Stimulated activated CD4-positive, alpha-beta T cell treated with anti-CD3 and anti-CD28 coated beads, Interleukin-2, amount 100 ng/mL, for 48 hours (primary cell): Measurements from ENCODE around the gene SLAMF7.

Experiments used
- DNase-seq, 2 donors: peaks; one replicate each; pipeline ENCODE4 v3.0.0-alpha.2; 2020

SLAMF7 gene

DNA sequence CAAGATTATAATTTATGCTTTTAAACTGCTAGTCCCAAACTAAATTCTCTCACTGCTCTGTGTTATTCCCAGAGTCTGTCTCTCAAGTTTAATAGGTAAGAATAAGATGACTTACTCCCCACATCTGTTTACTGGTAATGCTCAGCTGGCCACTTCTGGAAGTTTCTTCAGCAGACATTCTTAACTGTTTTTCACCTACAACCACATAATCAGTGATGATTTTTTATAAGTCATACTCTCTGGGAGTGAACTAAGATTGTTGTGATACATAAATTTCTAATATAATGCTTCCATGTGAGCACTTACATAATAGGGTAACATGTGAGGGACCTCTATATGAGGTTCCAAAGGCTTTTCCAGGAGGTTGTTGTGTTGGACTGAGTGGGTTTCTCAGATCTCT, 8.7 kb downstream of the SLAMF7 start:
- DNase-seq = no peak

DNA sequence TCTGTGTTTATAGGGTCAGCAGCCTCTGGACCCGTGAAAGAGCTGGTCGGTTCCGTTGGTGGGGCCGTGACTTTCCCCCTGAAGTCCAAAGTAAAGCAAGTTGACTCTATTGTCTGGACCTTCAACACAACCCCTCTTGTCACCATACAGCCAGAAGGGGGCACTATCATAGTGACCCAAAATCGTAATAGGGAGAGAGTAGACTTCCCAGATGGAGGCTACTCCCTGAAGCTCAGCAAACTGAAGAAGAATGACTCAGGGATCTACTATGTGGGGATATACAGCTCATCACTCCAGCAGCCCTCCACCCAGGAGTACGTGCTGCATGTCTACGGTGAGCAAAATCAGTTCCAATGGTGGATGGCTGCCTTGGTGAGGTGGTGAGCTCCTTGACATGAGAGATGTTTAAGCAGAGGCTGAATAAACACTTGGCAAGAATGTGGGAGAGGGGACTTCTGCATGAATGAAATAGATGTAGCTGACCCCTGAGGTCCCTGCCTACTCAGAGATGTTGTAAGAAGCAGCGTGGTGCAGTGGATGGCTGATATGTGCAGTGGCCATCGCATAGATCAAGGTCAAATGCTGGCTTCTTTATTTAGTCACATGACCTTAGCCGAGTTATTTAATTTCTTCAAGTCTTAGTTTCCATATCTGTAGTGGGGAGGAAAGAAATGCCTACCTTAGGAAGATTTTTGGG, 9.3 kb downstream of the SLAMF7 start:
- DNase-seq = no peak

DNA sequence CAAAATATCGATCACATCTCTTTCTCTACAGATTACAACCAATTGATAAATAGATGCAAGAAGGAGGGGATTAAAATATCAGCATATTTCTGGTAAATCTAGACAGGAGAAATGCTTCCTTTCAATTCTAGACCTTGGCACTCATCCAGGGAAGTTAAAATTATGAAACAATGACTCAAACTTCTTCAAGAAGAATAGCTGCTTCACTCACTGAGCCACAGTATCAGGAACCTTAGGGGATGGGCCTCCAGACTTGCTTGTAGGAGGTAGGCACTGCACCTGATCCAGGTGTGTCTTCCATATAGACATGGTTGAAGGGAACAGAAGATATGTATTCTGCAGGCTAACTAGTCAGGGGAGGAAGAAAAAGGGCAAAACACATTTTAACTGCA, 9.8 kb downstream of the SLAMF7 start:
- DNase-seq = no peak

DNA sequence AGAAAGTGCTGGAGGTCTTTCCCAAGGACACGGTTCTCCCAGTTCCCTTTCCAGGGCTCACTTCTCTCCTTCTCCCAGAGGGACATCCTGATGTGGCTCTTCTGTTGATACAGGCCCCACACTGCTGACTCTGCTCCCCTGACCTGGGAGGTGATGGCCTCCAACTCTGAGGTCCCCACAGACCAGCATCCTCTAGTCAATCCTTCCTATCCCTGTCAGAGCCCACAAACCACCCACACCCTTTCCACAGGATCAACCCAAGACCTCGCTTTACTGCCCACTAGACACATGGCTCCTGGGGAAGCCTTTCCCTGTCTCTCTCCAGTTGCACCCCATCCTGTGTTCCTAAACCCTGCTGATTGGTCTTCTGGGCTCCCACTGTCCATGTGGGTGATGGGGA, 11.6 kb downstream of the SLAMF7 start:
- DNase-seq = no peak

DNA sequence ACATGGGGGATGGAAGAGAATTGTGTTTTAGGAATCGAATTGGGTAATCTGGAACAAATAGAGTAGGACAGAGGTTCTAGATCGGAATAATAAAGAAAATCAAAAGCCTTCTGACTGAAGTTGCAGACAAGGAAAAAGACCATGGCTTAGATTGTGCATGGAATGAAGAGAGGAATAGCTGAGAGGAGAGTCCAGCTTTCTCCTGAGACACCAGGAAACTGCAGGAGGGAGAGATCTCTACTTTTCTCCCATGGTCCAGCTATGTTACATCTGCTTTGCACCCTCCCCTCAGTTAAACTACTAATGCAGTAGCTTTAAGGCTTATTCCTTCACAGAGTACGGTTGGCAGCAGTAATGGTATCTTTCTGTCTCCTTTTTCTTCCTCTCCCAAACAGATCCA, 13.4 kb downstream of the SLAMF7 start:
- DNase-seq = no peak

DNA sequence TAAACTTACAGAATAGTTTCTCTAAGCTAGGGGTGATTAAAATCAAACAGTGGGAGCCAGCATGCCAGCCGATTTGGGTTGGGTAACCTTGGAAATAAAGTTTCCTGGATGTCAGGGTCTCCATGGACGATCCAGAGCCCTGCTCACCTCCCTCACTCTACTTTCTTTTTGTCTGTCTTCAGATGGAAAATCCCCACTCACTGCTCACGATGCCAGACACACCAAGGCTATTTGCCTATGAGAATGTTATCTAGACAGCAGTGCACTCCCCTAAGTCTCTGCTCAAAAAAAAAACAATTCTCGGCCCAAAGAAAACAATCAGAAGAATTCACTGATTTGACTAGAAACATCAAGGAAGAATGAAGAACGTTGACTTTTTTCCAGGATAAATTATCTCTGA, 13.9 kb downstream of the SLAMF7 start:
- DNase-seq = no peak

DNA sequence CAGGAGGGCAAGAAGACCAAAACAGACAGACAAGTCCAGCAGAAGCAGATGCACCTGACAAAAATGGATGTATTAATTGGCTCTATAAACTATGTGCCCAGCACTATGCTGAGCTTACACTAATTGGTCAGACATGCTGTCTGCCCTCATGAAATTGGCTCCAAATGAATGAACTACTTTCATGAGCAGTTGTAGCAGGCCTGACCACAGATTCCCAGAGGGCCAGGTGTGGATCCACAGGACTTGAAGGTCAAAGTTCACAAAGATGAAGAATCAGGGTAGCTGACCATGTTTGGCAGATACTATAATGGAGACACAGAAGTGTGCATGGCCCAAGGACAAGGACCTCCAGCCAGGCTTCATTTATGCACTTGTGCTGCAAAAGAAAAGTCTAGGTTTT, 14.5 kb downstream of the SLAMF7 start:
- no peak for DNase-seq

DNA sequence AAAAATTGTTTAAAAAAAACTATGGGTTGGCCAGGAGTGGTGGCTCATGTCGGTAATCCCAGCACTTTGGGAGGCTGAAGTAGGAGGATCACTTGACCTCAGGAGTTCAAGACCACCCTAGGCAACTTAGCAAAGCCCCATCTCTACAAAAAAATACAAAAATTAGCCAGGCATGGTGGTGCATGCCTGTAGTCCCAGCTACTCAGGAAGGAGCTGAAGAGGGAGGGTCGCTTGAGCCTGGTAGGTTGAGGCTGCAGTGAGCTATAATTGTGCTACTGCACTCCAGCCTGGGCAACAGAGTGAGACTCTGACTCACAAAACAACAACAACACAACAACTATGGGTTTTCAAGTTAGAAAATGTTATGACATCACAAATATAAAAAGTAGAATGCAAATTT, 16.4 kb downstream of the SLAMF7 start:
- no peak for DNase-seq

DNA sequence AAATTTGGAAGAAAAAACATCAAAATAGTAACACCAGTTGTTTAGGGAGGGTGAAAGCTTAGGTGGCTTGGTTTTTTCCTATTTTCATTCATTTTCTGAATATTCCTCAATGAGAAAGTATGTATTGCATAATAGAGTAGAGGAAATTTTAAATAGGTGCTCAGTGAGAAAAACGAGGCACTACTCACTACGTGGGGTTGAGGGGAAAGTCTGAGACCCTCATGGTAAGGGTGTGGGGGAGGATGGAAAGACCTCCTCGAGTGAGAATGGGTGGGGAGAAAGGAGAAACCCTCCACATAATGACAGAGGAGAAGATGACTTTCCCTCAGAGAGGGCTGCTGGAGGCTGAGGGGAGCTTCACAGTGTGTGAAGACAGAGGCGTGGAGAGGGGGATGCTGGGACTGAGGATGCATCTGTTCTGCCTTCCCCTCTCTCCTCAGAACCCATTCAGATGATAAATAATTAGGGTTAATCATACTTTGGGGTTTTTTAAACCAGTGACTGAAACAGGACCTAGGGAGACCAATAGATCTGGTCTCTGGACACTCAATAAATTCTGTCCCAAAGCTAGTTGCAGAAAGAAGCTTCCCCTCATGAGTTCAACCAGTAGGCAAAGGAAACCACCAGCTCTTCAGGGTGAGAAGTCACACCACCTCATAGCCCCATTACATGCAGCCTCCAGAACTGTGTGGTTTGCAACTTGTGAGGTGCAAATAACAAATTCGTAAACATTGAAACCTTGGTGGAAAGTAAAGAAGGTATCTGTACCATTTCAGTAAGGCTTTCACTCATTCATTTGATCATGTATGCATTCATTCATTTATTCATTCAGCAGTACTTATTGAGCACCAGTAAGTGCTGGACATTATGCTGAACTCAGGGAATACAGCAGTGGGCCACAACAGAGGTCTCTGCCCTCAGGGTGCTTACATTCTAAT, 17.1 kb downstream of the SLAMF7 start:
- no peak for DNase-seq

DNA sequence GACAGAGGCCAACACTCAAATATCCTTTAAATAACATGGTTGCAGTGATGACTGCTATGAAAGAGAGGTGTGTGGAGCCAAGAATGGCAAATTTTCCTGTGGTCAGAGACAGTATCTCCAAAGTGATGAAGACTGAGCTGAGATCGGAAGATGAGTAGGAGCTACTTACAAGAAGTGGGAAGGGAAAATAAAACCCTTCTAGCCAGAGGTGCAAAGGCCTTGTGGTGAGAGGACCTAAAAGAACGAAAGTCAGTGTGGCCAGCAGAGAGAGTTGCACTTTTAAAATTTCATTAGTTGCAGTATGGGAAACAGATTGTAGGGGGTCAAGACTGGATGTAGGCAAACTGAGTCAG, 17.8 kb downstream of the SLAMF7 start:
- DNase-seq = no peak

DNA sequence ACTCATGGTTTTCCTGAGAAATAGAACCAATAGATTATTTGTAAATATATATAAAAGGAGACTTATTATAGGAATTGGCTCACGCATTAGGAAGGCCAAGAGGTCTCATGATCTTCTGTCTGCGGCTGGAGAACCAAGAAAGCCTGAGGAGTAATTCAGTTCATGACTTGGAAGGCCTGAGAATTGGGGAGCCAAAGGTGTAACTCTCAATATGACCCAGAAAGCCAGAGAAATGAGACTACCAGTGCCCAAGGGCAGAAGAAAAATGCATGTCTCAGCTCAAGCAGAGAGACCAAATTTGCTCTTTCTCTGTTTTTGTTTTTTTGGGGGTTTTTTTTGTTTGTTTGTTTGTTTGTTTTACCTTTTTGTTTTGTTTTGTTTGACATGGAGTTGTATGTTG, 19.5 kb downstream of the SLAMF7 start:
- no peak for DNase-seq

DNA sequence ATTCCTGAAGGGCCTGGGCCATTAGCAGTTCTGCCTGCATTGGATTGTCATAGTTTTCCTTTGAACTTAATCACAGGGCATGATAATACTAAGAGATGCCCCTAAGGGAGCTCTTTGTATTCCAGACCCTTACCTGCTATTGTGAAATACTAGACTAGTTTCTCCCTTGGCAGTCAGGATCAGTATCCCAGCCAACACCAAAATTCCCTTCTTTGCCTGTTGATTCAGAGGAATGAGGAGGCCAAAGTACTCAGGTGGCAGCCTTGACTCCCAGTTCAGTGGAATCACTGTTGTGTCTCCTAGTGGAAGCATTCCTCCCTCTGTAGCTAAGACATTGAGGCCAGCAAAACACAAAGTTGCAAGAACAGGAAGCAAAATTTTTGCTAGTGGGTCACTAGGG, 20.7 kb downstream of the SLAMF7 start:
- DNase-seq = no peak

DNA sequence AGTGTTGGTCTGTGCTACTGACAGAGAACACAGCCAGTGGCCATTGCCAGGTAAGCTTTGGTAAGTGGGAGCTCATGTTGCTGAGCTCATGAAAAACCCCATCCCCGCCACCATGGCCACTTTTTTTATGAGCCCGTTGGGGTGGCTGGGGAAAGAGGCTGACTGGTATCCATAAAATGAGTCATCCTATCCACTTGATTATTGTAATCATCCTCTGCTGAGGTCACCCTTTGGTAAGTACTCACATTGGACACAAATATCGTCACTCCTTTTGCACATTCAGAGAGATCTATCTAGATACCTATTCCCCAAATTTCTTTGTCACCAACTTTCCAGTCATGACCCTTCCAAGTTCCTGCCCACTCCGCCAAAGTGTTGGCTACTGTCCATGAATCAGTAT, 22.0 kb downstream of the SLAMF7 start:
- DNase-seq = no peak

DNA sequence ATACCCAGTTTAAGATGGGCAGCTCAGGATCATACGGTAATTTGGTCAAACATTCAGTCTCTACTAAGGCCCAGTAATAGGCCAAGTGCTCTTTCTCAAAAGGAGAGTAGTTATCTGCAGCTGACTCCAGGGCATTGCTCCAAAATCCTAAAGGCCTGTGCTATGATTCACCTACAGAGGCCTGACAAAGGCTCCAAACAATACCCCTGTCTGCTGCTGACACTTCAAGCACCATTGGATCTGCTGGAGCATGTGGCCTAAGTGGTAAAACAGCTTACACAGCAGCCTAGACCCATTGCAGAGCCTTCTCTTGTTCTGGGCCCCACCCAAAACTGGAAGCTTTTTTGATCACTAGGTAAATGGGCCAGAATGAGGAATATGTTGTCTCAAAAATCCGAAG, 22.8 kb downstream of the SLAMF7 start:
- DNase-seq = no peak

DNA sequence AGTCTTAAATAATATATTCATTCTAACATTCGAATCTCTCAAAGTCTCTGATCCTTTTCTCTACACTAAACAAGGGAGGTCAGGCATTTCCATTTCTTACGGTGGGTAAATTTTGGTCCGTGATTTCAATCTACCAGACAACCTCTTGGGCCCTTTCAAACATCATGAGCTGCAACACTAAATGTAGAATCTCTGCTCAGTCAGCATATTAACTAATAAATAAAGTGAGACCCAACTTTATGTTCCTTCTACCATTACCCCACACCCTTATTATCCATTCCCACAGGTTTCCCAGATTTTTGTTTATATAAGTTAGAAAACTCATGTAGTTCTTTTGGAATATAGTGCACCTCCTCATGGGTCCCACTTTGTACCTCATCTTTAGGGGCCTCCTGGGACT, 24.9 kb downstream of the SLAMF7 start:
- no peak for DNase-seq

DNA sequence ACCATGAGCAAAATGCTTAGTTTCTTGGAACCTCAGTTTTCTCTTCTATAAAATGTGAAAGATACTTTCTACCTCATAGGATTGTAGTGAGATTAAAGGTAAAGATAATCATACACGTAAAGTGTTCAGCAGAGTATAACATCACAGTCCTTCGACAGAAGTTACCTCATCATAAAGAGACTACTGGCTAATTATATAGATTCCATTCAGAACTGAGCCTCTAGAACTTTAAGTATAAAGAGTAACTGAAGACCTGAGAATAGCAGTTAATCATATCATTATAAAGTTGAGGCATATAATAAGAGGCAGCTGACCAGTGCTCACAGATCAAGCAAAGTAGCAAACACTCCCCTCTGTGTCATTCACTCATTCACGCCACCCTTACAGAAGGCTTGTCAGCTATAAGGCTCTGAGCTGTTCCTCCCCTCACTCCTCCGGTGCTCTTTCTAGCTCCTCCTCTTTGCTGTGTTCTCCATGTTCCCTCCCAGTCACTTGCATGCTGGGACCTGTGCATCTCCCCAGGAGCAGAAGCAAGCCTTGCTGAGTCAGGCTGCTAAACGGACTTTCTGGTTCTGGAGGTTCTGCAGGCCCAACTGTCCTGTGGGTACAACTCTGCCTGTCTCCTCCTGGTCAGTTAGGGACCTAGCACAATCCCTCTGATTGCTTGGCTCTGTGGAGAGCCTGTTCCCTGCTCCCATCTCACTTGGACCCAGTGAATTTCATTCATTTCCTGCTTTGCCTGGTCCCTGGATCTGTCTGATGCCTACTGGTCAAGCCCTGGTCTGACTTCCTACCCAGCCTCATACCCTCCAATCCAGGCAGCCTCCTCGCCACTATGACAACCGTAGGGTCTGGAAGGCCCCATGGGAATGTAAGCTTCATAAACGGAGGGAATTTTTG, 28.6 kb downstream of the SLAMF7 start:
- peak; percentile 35 for DNase-seq

DNA sequence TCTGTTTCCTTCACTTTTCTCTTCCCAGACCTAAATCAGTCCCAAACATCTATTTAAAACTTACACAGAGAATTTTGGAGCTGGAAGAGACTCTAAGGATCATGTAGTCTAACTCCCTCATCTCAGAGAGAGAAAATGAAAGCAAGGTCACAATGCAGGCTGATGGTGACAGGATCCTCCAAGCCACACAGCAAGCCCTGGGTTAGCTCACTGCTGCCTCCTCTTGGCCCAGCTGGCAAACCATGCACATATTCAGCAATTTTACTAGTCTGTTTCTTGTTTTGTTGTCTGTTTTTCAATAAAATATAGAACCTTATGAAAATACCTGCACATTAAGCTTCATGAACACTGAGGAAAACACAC, 29.2 kb downstream of the SLAMF7 start:
- DNase-seq = peak; percentile 76 to 81

DNA sequence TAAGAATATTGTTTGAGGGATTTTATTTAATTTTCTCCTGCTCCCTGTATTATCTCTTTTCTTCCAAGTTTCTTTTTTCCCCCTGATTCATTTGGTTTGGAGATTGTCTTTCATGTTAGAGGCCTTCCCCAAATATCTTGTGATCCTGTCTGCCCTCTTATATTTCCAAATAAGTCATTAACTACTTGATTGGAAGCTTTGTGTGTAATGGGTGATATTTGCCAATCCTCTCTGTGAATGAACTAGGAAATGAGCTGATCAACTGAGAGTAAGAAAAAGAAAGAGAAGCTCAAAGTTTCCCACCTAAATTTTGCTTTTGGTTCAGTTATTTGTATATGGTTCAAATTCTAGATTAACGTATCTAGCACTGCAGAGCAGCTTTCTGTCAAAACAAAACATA, 33.3 kb downstream of the SLAMF7 start:
- DNase-seq = no peak

DNA sequence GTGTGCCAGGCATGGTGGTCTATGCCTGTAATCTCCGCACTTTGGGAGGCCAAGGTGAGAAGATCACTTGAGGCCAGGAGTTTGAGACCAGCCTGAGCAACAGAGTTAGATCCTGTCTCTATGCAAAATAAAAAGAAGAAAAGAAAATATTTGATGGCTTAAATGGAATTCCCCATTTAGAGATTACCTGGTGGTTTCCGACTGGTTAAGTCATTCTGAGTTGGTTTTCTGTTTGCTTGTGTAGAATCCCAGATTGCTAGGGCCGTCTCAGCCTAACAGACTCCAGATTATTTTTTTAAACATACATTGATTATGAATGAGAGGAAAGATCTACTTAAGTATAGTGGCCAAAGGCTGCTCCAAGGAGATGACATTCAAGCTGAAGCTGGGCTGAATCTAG, 34.0 kb downstream of the SLAMF7 start:
- no peak for DNase-seq

DNA sequence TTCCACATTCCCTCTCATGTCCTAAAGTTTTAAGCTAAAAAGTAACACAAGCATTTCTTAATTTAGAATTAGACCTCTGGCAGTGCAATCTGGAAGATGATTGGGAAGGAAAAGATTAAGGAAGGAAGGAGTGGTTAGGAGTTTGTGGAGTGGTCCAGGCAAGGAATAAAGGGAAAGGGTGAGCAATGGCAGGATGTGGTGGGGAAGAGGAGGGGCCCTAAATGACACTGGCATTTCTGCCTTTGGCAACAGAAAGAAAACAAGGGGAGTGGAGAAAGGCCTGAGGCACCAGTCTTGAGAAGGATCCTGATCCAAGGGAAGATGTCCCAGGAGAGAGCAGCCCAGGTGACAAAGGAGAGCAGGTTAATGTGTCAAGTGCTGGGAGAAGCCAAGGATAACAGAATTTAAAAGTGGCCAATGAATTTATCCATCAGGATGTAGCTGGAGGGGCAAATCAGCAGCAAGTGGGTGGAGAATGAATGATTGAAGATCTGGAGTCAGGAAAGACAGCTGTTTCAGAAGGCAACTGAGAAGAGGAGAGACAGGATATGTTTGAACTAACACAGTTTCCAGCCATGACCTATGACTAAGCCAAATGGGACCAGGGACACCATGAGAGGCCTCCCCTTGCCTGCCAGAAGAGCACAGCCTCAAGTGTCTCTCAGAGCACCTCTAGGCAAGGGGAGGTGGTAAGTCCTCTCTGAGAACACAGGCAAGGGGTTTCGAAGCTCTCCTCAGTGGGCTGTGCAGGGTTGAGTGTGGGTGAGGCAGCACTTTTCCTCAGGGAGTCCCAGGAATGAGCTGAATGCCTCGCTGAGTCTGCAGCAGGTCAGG, 36.1 kb downstream of the SLAMF7 start:
- no peak for DNase-seq

DNA sequence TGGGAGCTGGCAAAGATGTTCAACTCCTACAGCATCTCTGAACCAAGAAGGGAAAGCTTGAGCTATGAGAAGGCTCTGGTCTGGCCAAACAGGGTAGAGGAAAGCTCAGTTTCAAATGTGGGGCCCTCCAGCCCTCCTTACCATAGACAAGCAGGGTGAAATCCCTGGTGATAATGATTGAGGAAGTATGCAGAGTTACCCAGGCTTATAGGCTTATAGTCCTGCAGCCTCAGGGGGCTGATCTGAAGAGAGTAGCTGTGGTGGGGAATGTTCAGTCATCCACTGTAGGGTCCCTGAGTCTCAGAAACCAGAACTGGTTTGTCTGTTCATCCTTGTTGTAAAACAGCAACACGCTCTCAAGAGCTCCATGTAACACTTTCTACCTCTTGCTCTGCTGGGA, 37.1 kb downstream of the SLAMF7 start:
- no peak for DNase-seq

DNA sequence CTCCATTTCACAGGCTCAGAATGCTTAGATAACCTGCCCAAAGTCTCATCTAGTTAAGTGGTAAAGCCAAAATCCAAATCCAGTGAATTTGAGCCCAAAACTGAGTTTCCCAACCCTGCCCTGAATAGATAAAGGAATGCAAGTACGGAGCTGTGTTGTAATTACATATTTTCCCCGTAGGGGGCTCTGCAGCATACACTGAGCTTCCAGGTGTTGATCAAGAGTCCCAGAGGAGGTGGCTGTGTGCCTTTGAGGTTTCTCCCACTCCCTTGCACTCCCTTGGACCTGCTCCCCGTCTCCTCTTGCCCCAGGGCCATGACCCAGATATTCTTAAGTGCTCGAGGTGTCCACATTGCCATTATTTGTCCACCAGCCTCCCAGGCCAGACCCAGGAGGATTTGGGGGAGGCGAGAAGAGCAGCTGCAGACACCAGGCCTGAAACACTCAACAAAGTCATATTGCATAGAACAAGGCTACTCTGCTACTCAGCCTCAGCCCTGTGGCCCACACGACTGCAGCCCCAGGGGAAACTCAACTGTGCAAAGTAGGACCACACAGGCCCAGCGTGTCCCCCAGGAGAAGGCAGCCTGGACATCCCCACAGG, 38.5 kb downstream of the SLAMF7 start:
- DNase-seq = peak; percentile 33 to 42
